Mucosa of descending colon (tissue), 3 donors: ENCODE data around the gene YJEFN3. TPM values are rescaled to one million over a fixed set of nuclear protein-coding genes. Genes with fewer than 3 reads are reported as not detected.

Experiments
- ATAC-seq: fragments of 200-7000 bp; cut with Tn5 transposase; one replicate; pipeline ENCODE4 v1.9.1; 2020; ENCODE audit warnings: mild to moderate bottlenecking, moderate library complexity
- DNase-seq, 3 donors: peaks; one replicate each; pipeline ENCODE4 v3.0.0-alpha.2; 2020
- H3K36me3 ChIP-seq: fragments of 200-600 bp; one replicate; pipeline ENCODE4 v1.8.0; 2021; ENCODE audit warnings: low read depth, mild to moderate bottlenecking
- H3K4me1 ChIP-seq: fragments of 200-600 bp; one replicate; pipeline ENCODE4 v1.8.0; 2021; ENCODE audit warnings: low read depth, mild to moderate bottlenecking
- H3K4me3 ChIP-seq: fragments of 200-600 bp; one replicate; pipeline ENCODE4 v1.8.0; 2021; ENCODE audit warnings: mild to moderate bottlenecking
- H3K9me3 ChIP-seq: fragments of 200-600 bp; one replicate; pipeline ENCODE4 v1.8.0; 2021; ENCODE audit warnings: mild to moderate bottlenecking
- intact Hi-C, 2 donors: fragments of 100-400 bp; cut with DNase I in 1 of 2; cut with micrococcal nuclease in 1 of 2; formaldehyde crosslinking; loops; one replicate each; pipeline versions ENCODE4 v1.11.0 to v1.11.1; 2022; cut with DNase I, micrococcal nuclease
- total RNA-seq, 3 donors: library from RNA; stranded (reverse); fragmentation: NEBNext Ultra II Directional in 2 of 3; extraction: Animal tissue kit (Norgen Biotek cat#: 25700) in 2 of 3; gene quantifications; one replicate each; pipeline versions ENCODE4 v1.2.1 to v1.2.4, GENCODE V29; 2021 to 2023
- TF ChIP-seq, protein P1 (sequence below): fragments of 200-600 bp; IDR thresholded peaks from one replicate; pipeline ENCODE4 v1.8.0; 2022; ENCODE audit warnings: antibody characterized with exemption, mild to moderate bottlenecking
- donor health status: DM: no; HTN: no; CAD: no; lungs with moderate emphysema.
- donor health status: DM: no; HTN: no; CAD: no.
- donor health status: DM: no; HTN: yes; CAD: no.

The YJEFN3 gene
- total RNA-seq, 3 donors from 2014 or later: 6.0 to 12.6 (median 10.6) TPM

DNA sequence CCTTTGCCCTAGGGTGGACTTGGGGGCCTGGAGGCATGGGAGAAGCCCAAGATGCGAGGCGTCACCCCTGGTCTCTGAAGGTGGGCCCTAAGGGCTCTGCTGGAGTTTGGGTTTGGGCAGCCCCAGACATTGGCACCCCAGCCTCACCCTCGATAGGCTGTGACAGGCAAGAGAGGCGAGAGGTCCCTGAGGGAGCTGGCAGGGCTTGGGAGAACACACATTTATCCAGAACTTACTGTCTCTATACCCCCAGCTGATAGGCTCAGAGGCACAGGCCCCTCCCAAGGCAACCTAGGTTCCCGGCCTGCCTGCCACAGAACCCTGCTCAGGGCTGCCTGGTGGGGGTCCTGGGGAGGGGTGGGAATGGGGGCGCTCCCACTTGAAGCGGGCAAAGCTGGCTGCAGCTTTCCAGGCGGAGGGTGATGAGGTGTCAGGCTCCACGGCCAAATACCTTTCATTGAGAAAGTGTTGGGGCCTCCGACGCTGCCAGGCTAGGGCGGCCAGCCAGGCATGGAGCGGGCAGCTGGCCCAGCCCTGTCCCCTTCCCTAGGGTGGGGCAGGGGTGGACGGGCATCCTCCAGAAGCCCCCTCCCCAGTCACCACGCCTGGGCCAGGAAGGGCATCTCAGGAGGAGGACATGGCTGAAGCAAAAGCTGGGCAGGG lies 19.1 kb downstream of the YJEFN3 start:
- no peak overlapping the region for H3K4me3 ChIP-seq
- no peaks in the 10 kb centered on the region for H3K9me3 ChIP-seq
- no peaks in the 10 kb centered on the region for H3K36me3 ChIP-seq
- H3K4me1 ChIP-seq: no peaks in the 10 kb centered on the region
- TF ChIP-seq, protein P1, sequence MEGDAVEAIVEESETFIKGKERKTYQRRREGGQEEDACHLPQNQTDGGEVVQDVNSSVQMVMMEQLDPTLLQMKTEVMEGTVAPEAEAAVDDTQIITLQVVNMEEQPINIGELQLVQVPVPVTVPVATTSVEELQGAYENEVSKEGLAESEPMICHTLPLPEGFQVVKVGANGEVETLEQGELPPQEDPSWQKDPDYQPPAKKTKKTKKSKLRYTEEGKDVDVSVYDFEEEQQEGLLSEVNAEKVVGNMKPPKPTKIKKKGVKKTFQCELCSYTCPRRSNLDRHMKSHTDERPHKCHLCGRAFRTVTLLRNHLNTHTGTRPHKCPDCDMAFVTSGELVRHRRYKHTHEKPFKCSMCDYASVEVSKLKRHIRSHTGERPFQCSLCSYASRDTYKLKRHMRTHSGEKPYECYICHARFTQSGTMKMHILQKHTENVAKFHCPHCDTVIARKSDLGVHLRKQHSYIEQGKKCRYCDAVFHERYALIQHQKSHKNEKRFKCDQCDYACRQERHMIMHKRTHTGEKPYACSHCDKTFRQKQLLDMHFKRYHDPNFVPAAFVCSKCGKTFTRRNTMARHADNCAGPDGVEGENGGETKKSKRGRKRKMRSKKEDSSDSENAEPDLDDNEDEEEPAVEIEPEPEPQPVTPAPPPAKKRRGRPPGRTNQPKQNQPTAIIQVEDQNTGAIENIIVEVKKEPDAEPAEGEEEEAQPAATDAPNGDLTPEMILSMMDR: no peak
- intact Hi-C loops: no loop called here
- ATAC-seq (no peak), DNase-seq (no peak)

DNA sequence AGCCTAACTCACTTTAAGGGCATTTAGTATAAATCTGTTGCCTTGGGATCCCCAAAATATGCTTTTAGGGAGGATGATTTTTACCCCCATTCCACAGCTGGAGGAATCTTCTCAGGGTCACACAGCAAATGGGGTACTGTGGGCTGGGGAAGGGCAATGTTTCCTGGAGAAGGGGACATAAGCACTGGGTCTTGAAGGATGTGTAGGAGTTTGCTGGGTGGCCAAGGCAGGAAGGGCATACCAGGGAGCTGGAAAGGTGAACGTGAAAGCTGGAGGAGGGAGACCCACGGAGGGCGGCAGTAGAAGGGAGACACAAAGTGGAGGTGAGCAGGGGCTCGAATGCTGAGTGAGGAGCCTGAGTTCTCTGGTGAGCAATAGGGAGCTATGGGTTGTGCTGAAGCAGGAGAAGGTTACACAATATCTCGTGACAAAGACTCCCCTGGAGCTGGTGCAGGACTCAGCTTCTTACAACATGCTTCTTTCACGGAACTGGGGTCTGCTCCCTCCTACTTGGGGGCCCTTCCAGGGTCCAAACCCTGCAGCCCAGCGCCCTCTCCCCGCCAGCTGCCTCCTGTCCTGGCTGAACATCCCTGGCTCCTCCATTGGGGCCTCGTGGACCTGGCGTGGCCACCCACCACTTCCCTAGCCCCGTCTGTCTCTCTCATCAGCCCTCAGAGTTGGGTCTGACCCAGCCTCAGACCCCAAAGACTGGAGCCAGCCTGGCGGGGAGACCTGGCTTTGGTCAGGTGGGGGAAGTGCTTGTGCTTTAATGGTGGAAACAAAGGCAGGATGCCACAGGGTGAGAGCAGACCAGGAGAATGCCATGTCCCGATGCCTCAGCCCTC lies 20.4 kb downstream of the YJEFN3 start:
- no peak for DNase-seq
- Histone ChIP-seq H3K4me3 (no peak overlapping the region), H3K36me3 (no peaks in the 10 kb centered on the region), H3K9me3 (no peaks in the 10 kb centered on the region), H3K4me1 (no peaks in the 10 kb centered on the region)
- intact Hi-C loops: no loop called here
- TF ChIP-seq, protein P1: no peak
- no peak for ATAC-seq

DNA sequence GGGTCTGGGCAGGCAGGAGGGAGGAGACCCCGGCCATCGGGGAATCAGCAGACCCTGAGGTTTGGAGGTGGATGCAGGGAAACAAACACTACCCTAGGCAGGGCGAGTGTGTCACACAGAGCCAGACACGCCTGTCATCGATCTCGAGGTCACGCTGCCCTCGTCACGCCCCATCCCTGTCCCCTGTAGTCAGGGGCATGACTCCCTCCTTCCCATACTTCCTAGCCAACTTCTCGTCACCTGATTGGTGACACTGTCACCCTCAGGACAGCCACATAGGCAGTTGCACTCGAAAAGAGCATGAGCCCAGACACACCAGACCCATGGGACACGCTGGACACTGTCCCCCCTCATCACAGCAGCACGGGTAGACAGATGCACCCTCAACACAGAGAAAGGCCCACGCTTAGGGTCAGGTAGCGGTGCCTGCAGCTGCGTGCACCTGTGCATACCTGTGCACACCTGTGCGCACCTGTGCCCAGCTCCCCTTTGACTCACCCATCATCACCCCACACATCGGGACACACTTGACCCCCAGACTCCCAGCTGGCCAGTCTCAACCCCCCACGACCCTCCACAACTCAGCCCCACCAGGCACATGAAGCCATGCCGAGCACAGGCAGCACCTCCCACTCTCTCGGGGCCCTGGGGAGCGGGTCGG lies 21.2 kb downstream of the YJEFN3 start:
- TF ChIP-seq, protein P1: no peak
- DNase-seq (no peak), ATAC-seq (no peak)
- Histone ChIP-seq H3K4me3 (no peak overlapping the region), H3K9me3 (no peaks in the 10 kb centered on the region), H3K36me3 (no peaks in the 10 kb centered on the region), H3K4me1 (no peaks in the 10 kb centered on the region)
- intact Hi-C loops: no loop called here

DNA sequence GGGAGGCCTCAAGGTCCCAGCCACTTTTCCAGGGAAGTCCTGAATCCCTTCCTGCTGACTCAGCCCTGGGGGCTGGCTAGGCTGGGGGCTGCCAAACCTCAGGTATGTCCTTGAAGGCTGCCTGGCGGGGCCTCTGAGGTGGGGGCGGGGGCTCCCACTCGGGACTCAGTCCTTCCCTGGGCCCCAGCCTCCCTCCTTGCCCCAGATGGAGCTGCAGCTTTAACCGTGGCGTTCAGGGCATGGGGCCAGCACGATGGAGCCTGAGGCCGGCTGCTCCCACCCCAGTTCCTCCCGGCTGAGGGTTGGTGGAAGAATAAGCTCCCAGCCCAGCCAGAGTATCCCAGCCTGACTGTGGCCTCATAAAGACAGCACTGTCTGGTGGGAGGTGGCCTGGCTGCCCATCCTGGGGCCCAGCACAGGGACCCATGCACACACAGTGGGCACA lies 21.8 kb downstream of the YJEFN3 start:
- DNase-seq (no peak), ATAC-seq (no peak)
- Histone ChIP-seq H3K4me1 (no peaks in the 10 kb centered on the region), H3K9me3 (no peaks in the 10 kb centered on the region), H3K36me3 (no peaks in the 10 kb centered on the region), H3K4me3 (no peak overlapping the region)
- intact Hi-C loops: no loop called here
- TF ChIP-seq, protein P1: no peak

DNA sequence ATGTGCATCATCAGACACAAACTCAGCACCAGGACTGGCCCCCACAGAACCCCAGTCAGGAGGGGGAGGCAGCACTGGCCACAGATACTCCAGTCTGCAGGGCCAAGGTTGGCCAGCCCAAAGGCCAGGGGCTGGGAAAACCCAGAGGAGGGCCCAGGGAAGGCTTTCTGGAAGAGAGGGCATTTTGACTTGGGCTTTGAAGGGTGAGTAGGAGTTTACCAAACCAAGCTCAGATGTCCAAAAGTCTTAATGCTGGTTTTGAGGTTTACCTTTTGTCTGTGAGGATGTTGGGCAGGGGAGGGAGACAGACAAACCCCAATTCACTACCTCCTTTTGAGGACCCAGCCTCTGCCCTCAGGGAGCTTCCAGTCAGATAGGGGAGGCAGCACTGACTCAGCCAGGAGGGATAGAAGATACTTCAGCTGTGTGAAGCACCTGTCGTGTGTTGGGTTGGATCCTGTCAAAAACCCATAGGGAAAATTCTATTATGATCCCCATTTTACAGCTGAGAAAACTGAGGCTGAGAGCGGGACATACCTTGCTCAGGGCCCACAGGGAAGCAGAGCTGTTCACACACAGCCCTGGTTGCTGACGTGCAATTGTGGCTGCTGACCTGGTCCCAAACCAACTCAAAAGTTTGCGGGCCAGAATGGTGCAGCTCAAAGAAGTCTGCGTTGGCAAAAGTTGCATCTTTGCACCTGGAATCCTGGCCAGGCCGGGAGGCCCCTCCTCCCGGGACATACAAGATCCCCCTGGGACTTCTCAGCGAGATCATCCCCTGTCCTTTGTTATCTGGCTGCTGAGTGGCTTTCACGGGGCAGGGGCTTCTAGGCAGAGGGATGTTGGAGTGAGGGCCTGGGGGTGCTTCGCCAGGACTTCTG lies 22.5 kb downstream of the YJEFN3 start:
- Histone ChIP-seq H3K36me3 (no peaks in the 10 kb centered on the region), H3K4me1 (no peaks in the 10 kb centered on the region), H3K4me3 (no peak overlapping the region), H3K9me3 (no peaks in the 10 kb centered on the region)
- DNase-seq (no peak), ATAC-seq (no peak)
- intact Hi-C loops: no loop called here
- TF ChIP-seq, protein P1: no peak
